ENCODE measurements around the gene BORA.
"Not testable (repeated sequence)": the region's sequence is repeated elsewhere in the genome, so short reads cannot be mapped to it uniquely, and the experiment has no call there.

BORA gene

DNA sequence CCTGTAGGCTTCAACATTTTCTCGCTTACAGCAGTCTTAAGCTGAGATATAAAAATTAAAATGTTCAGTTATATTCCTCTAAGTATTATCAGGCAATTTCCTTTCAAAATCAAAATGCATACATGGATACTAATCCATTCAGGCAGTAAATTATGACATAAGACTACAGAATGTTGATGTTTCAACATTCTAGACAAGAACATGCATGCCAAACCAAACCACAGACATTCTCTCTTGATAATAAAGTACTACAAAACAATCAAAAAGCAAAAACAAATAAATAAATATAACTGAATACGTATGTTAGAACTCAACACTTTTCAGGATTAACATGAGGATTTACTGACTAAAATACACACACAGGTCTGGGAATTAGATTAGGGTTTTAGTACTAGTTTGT is 46.3 kb downstream of the BORA start:
- DNase-seq, result no peak

DNA sequence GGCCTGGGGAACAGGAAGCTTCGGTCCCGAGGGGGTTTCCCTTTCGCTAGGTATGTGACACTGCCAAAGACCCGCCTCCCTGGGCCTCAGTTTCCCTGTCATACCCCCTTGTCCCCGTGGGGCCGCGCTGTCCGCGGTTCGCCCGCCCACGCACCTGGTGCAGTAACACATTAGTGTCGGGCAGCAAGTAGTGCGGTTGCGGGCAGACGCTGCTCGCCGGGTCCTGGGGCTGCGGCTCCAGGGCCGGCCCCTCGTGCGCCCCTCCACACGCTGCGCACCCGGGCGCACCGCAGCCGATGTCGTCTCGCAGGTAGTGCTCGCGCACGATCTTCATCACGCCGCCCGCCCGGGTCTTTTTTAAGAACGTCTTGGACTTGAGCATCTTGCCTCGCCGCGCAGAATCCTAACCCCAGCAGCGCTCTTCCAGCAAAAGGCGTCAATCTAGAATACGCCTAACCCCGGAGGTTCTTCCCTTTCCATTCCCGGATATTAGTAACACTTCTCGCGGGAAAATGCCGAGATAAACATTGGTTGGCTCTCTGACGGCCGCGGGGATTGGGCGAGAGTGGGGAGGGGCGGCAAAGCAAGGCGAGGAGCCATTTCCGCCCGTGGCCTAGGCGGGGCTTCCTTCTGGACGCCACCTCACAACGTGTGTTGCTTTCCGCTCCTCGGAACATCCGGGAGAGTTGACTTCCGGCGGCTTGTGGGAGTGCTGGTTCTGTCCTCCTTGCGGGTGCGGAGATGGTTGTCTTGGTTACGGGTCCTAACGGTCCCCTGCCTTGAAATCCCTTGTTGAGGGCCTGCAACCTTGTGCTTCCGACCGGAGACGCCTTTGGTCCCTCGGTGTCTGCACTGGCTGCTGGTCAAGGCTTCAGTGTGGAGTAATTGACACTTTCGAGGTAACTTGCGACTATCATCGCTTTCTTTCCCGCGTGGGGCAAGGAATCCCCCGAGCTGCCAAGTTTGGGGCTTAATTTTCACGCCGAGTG is 54.0 kb downstream of the BORA start, which contains the start of the genes DIS3 and PIBF1:
Gene DIS3 (minus strand): TSS at position 450 of the 989 bp plus-strand sequence. CDS start 68 bp downstream, at position 382.
Gene PIBF1 (plus strand): TSS at position 683 of the 989 bp plus-strand sequence. CDS start 1,337 bp downstream, outside the sequence.
- peak; percentile 95 for DNase-seq

DNA sequence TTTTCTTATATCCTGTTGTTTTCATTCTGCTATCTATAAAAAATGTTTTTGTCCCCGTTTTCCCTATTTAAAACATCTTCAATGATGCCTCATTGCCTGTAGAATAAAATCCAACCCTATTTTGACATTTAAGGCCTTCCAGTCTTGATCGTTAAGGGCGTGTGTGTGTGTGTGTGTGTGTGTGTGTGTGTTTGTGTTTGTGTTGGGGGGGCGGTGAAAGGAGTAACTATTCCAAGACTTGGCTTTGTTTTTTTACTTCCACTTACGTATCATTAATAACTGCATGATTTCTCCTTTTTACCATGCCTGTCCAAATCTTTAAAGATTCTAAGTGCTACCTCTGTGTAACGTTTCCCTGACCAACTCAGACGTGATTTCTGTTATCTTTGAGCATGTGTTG is 55.0 kb downstream of the BORA start:
- no peak for DNase-seq

DNA sequence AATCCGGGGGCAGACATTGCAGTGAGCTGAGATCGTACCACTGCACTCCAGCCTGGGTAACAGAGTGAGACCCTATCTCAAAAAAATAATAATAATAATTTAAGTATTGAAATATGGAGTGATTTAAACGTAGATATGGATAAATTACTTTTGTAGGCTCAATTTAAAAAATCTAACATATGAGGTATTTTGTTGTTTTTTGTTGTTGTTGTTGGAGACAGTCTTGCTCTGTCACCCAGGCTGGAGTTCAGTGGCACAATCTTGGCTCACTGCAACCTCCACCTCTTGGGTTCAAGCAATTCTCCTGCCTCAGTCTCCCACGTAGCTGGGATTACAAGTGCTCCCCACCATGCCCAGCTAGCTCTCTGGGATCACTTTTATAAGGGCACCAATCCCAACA is 57.0 kb downstream of the BORA start:
- DNase-seq, result not testable (repeated sequence)

DNA sequence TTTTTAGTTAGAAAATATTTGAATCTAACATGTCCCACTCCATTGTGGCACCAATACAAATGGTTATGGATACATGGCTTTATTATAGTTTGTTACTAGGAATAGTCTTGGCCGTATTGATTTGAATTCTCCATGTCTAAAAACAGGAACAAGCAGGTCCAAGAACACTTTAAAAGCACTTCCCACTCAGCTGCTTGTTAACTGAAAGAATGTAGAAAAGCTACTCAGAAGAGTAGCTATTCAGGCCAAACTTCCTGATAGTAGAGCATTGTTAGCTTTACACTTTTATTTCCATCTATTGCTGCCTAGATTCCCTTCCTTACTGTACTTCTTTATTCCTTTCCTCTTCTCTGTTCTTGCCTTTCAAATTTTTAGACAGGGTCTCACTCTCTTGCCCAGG is 61.1 kb downstream of the BORA start:
- no peak for DNase-seq

DNA sequence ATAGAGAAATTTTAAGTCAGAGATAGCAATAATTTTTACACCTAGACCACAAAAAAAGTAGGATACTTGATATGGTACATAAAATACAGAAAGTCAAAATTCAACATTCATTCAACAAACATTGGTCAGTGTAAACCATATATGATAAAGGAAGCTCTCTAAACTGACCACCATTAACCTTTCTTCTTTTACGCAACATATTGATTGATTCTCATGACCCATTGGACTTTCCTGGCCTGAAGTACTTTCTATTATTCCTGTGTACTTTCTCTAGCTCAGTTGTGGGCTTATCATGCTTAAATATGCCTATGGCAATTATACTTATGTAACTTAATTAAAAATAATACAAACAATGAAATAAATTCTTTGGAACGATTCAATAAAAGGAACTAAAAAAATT is 64.9 kb downstream of the BORA start:
- no peak for DNase-seq

DNA sequence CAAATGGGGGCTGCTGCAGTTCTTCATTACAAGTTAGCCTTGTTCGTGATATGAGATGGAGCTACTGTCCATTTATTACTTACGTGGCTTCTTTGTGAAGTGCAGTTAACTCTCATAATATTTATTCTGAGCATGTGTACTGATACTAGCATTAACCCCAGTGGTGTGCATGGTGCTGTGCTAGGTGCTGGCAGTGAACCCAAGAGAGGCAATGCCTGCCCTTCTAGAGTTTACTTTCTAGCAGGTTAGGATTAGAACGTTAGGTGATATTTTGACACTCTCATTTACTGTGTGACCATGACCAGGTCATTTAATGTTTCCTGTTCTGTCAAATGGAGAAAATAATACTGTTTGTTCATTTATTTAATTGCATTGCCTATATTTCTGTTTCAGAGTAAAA is 71.1 kb downstream of the BORA start:
- DNase-seq, result no peak

DNA sequence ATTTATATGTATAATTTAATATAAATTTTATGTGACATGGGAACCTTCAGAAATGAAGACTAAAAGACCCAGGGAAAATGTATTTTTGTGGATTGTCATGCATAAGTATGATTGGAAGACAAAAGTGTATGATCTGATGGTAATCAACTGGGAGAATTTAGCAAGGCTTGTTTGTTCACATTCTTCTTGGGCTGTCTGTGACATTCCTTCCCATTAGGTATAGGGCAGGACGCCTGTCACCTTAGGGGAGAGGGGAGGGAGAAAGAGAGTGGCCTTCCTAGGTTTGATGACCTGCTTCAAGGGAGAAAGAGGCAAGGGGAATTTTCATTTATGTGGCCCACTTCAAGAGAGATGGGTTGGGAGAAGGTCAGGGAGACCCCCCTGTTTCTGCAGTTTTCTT is 76.6 kb downstream of the BORA start:
- no peak for DNase-seq

Measured in CD4-positive, alpha-beta T cell treated with Interferon gamma for 1 hour (primary cell).